Measurements from ENCODE around the gene MYO18A.
"Not testable (repeated sequence)": the region's sequence is repeated elsewhere in the genome, so short reads cannot be mapped to it uniquely, and the experiment has no call there.

The MYO18A gene

DNA sequence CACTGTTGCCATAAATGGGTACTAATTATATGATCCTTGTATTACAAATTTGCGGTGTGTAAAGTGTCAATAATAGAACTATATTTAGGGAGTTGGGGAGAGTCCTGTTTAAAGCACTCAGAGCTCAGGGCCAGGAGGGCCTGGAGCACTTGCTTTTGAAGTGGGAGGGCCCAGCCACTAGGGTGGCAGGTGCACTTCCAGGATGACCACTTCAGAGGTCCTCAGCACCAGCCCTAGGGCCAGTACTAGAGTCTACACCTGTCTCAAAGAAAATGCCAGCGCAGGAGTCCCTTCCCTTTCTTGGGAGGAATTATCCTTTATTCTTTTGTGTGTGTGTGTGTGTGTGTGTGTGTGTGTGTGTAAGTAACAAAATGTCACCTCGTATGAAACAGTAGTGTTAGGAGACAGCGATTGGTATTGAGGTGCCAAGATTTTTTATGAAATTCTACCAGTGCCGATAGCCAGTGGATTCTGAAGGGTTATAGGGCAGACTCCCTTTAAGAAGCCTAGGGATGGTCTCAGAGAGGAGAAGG is 31.9 kb downstream of the MYO18A start:
- peak overlapping the region; percentile 38 for H3K4me3 ChIP-seq (ENCODE audit: control insufficient read depth, low read depth, low read length)
- TF ChIP-seq, protein P1, sequence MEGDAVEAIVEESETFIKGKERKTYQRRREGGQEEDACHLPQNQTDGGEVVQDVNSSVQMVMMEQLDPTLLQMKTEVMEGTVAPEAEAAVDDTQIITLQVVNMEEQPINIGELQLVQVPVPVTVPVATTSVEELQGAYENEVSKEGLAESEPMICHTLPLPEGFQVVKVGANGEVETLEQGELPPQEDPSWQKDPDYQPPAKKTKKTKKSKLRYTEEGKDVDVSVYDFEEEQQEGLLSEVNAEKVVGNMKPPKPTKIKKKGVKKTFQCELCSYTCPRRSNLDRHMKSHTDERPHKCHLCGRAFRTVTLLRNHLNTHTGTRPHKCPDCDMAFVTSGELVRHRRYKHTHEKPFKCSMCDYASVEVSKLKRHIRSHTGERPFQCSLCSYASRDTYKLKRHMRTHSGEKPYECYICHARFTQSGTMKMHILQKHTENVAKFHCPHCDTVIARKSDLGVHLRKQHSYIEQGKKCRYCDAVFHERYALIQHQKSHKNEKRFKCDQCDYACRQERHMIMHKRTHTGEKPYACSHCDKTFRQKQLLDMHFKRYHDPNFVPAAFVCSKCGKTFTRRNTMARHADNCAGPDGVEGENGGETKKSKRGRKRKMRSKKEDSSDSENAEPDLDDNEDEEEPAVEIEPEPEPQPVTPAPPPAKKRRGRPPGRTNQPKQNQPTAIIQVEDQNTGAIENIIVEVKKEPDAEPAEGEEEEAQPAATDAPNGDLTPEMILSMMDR (conservative IDR thresholded peaks at IDR 0.05; ENCODE audit: control insufficient read depth, insufficient read depth, low read depth, low read length) = no peak
- DNase-seq (ENCODE audit: low read depth) = no peak

DNA sequence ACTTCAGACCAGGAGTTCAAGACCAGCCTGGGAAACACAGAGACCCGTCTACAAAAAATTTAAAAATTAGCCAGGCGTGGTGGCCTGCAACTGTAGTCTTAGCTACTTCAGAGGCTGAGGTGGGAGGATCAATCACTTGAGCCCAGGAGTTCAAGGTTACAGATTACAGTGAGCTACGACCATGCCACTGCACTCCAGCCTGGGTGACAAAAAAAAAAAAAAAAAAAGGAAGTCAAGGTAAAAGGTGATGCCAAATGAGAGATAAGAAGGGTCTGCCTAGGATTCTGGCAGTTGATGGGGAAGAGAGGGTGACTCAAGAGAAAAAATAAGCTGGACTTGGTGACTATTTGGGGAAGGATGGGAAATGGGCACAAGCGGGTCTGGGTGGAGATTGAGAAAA is 32.5 kb downstream of the MYO18A start:
- no peak for DNase-seq (ENCODE audit: low read depth)
- TF ChIP-seq, protein P1 (conservative IDR thresholded peaks at IDR 0.05; ENCODE audit: control insufficient read depth, insufficient read depth, low read depth, low read length) = no peak
- no peak overlapping the region for H3K4me3 ChIP-seq (ENCODE audit: control insufficient read depth, low read depth, low read length)

DNA sequence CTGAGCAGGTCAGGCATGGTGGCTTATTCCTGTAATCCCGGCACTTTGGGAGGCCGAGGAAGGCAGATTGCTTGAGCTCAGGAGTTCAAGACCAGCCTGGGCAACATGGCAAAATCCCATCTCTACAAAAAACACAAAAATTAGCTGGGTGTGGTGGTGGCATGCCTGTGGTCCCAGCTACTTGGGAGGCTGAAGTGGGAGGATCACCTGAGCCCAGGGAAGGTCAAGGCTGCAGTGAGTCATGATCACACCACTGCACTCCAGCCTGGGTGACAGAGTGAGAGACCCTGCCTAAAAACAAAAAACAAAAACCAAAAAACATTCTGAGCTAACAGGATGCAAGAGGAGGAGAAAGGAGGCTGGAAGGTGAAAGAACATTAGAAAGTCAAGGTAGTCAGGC is 33.0 kb downstream of the MYO18A start:
- DNase-seq (ENCODE audit: low read depth); H3K4me3 ChIP-seq (ENCODE audit: control insufficient read depth, low read depth, low read length): not testable (repeated sequence)

DNA sequence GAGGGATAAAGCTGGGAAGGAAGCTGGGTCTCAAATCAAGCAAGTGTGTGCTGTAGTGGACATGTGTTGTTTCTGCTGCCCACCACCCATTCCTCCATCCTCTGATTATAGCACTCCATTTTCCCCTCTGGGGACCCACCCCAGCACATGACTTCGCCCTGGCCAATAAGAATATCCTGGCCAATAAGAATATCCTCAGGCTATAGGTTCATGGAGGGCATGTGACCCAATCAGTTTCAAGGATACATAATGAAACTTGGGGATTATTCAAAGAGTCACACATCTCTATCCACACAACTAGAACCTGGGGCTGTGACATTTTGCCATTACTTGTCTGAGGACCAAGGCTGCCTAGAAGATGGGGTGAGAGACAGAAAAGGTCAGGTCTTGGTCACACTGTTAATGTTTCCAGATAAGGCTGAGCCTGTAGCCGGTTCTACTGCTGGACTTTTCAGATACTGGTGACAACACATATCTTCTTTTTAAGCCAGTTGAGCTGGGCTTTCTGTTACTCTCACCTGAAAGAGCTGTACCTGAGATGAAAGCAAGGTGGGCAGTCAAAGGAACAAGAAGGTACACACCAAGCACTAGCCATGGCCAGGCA is 33.7 kb downstream of the MYO18A start:
- TF ChIP-seq, protein P1 (conservative IDR thresholded peaks at IDR 0.05; ENCODE audit: control insufficient read depth, insufficient read depth, low read depth, low read length) = no peak

DNA sequence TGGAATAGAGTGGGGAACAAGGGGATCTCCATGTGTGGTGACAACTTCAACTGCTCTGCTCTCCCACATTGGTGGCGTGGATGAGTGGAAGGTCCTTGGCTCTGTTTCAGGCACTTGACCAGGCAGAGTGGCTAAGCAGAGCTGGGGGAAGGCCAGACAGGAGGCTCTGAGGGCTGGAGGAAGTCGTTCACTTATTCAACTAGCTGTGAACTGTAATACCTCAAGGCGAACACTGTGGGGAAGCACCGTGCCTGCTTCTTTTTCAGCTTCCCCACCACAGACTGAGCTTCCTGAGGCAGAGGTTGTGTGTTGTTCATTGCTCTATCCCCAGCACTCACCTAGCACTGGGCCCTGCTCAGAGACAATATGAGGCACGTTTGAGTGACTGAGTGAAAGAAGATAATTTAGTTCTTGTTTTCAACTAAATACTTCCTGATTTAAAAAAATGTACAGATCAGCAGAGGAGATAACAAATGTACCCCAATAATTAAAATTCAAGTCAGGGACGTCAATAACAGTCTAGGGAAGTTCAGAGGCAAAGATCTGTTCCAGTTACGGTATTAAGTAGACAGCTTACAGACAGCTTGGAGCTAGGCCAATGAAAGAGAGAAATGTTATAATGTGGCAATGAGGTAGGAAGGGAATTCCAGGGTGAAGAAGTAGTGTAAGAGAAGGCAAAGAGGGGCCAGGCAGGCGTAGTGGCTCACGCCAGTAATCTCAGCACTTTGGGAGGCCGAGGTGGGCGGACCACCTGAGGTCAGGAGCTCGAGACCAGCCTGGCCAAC is 34.7 kb downstream of the MYO18A start:
- DNase-seq (ENCODE audit: low read depth) = peak; percentile 84
- H3K4me3 ChIP-seq (ENCODE audit: control insufficient read depth, low read depth, low read length) = no peak overlapping the region
- TF ChIP-seq, protein P1 (conservative IDR thresholded peaks at IDR 0.05; ENCODE audit: control insufficient read depth, insufficient read depth, low read depth, low read length) = peak; percentile 76

More for the DNA sequence above, 33.7 kb downstream of the MYO18A start:
- no peak for DNase-seq (ENCODE audit: low read depth)
- H3K4me3 ChIP-seq (ENCODE audit: control insufficient read depth, low read depth, low read length) = no peak overlapping the region

DNA sequence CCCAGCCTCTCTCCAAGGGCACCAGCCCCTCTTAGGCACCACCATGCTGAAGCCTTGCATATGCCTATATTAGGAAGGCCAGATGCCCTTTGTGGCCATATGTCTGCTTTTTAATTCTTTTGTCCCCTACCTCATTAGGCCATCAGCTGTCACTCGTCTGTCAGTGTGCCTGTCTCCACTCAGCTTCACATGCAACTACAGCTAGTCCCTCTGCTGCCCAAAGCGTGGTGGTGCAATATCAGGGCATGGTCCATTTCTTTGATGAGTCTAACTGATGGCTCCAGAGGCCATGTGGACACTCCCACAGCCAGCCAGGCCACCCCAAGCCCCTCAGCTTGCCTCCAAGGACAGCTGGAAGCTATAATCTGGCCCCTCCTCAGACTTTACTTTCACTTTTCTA is 36.3 kb downstream of the MYO18A start:
- no peak overlapping the region for H3K4me3 ChIP-seq (ENCODE audit: control insufficient read depth, low read depth, low read length)
- TF ChIP-seq, protein P1 (conservative IDR thresholded peaks at IDR 0.05; ENCODE audit: control insufficient read depth, insufficient read depth, low read depth, low read length) = peak; percentile 51
- DNase-seq (ENCODE audit: low read depth) = no peak

DNA sequence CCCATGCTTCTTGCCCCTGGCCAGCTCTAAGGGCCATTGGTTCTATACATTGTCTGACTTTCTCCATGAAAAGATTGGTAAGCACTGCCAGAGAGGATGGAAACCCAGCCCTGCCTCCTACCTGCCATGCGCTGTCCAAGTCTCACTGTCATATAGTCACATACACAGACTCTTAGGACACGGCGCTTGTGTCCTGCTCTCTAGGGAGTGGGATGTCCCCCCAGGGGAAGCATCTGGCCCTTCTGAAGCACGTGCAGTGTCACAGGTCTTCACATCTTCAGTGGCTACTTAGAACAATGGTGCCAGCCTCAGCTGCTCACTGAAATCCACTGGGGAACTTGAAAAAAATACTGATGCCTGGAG is 38.7 kb downstream of the MYO18A start:
- no peak for DNase-seq (ENCODE audit: low read depth)
- no peak overlapping the region for H3K4me3 ChIP-seq (ENCODE audit: control insufficient read depth, low read depth, low read length)
- TF ChIP-seq, protein P1 (conservative IDR thresholded peaks at IDR 0.05; ENCODE audit: control insufficient read depth, insufficient read depth, low read depth, low read length) = no peak
